ENCODE results near the gene GDAP1L1.

- no peak for TF ChIP-seq CTCF (conservative IDR thresholded peaks at IDR 0.05 in 1 of 2, IDR thresholded peaks at IDR 0.05 in 1 of 2; ENCODE audit: low read depth in 1 of 2, low read length in 2 of 2)
- no peak for TF ChIP-seq EZH2 (IDR thresholded peaks at IDR 0.05; ENCODE audit: low read length, missing control alignments)
Observed at GRCh38 chr20:44314870-44315269, 67.8 kb downstream of the GDAP1L1 start.
